Femur (tissue), 1 donor: ENCODE measurements around the gene WDR90.

Experiments used
- DNase-seq: peaks from one replicate; pipeline ENCODE4 v3.0.0-alpha.2; 2017

The WDR90 gene

DNA sequence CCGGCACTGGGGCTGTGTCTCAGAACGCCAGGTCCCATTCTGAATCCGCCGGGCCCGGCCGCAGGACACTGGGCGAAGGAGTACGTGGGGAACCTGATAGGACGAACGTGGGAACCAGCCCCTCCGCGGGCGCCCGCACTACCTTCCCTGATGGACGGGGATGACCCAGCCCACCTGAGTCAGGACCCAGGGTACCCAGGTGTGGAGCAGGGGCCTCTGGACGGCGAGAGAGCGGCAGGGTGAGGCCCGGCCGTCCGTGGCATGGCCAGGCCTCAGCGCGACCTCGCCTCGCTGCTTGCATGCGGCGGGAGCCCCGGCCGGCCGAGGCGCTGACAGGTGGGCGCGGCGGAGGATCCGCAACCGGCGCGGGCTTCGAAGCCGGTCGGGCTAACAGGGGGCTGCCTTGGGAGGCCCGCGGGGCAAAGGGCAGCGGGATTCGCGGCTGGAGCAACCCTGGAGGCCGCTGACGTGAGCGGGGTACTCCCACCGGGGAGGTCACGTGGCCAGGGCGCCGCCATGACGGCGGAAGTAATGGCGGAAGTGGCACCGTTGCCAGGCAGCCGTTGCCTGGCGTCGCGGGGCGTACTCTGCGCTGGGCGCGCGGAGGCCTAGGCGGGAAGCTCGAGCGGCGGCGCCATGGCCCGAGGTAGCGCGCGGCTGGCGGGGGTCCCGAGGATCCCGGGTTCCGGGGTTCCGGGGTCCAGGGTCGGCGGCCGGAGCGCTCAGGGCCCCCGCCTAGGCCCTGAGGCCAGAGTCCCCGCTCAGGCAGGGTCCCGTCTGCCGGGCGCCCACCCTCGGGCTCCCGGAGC is at the start of gene WDR90:
Gene WDR90, plus strand, starts transcription at position 585 of the 809 bp plus-strand sequence. Its CDS starts 52 bp downstream, at position 637.
- peak; percentile 95 for DNase-seq

DNA sequence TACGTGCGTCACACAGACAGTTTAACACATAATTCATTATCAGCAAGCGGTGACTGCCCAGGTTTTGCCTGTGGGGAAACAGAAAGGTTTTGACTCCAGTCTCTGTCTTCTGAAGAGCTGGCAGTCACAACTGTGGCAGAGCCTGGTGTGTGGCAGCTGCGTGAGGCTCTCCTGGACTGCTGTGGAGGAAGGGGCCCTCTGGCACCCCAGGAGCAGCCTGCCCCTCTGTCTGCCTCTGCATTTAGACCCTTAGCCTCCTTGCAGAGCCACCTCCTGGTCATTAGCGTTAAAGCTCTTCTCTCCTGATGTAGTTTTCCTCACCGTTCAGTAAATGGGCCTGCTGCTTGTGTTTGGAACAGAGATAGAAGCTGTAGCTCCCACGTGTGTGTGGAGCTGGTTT is 48.4 kb upstream of the WDR90 start:
- DNase-seq = no peak

GRCh38 chr16:603933-604332 is 45.2 kb upstream of the WDR90 start:
- DNase-seq = no peak

GRCh38 chr16:606656-607307 is 42.4 kb upstream of the WDR90 start:
- no peak for DNase-seq

- DNase-seq = no peak
Measured at GRCh38 chr16:608019-608418, 41.1 kb upstream of the WDR90 start.

DNA sequence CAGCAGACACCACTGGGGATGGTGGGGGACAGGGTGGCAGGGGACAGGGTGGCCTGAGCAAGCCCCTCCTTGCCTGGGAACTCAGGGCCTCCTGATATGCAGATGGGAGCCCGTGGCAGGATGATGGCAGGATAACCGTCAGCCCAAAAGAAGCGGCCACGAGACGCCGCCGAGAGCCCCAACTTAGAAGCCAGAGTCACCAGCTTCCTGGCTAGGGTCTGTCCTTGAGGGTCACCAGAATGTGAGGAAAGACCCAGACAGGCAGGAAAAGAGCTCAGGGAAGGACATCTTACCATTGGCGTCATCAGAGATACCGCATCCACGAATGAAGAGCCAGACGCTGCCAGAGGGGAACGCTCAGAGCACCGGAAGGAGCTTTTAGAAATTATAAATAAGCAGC is 39.8 kb upstream of the WDR90 start:
- no peak for DNase-seq

DNA sequence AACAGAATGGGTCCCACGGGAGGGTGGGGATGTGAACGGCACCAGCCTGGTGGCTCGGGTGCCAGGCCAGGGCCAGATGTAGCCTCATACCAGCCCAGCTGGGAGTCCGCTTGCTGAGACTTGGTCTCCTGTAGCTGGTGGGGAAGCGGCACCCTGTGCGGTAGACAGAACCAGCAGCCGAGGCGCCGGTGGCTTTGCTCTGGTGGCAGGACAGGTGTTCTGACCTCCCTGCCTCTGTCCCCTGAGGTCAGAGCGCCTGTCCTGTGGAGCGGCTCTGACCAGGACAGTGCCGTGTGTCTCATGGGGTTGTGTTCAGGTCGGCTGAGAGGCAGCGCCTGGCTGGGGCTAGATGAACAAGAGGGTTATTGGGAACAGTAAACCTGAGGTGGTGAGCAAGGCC is 39.2 kb upstream of the WDR90 start:
- no peak for DNase-seq

GRCh38 chr16:610513-611381 is 38.4 kb upstream of the WDR90 start:
- DNase-seq = peak; percentile 35

DNA sequence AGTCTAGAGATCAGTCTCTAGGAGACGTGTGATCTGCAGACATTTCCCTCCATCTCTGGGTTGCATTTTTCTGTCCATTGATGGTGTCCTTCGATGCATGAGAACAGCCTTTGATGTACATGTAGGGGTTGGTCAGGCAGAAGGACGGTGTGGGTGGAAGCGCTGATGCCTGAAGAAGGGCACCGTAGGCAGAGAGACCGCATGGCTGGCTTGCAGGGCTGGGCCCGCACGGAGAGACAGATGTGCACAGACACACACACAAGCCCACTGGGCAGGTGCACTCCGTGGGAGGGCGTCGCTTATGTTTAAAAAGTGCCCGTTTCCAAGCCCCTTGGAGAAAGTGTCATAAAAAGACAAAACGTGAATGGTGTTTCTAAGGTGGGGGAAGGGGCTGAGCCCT is 34.0 kb upstream of the WDR90 start:
- DNase-seq = no peak

- no peak for DNase-seq
Measured at GRCh38 chr16:616733-617586, 32.2 kb upstream of the WDR90 start.

DNA sequence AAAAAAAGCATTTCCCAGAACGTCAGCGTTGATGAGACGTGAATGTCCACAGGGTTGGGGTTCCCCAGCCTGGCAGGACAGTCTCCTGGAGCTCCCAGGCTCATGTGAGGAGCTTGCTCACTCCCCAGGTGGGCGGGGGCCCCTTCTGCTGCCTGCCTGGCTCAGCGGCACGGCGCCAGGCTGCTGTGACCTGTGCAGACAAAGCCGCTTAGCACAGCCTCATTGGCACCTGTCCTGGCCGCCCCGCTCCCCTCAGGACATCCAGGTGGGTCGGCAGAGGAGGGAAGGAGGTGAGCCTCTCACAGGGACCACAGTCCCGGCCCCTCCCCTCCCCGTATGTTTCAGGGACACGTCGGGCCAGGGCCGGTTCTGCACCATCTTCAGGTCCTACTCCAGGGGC is 31.3 kb upstream of the WDR90 start:
- peak; percentile 13 for DNase-seq

DNA sequence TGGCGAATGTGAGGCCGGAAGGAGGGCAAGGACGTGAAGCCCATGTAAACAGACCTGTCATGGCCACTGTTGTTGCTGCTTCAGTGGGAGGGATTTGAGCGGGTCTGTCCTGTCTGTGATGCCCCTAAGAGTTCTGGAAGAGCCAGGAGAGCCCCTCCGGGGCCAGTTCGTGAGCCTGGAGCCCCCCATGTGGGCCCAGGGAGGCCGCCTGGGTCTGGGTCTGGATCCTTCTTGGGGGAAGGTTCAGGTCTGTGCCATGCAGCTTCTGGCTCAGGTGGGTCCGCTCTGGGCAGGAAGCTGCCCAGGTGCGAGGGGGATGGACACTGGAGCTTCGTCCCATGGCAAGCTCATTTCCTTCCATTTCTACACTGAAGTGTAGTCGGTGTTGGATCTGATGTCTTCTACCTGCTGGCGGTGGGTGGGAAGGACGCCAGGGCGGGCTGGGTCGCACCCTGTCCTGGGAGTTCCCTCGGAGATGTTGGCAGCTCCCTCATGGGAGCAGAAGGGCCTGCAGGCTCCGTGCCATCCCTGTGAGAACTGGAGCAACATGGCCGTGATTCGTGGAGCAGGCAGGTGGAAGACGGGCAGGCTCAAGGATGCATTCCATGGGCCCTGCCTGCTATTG is 29.6 kb upstream of the WDR90 start:
- DNase-seq = no peak

DNA sequence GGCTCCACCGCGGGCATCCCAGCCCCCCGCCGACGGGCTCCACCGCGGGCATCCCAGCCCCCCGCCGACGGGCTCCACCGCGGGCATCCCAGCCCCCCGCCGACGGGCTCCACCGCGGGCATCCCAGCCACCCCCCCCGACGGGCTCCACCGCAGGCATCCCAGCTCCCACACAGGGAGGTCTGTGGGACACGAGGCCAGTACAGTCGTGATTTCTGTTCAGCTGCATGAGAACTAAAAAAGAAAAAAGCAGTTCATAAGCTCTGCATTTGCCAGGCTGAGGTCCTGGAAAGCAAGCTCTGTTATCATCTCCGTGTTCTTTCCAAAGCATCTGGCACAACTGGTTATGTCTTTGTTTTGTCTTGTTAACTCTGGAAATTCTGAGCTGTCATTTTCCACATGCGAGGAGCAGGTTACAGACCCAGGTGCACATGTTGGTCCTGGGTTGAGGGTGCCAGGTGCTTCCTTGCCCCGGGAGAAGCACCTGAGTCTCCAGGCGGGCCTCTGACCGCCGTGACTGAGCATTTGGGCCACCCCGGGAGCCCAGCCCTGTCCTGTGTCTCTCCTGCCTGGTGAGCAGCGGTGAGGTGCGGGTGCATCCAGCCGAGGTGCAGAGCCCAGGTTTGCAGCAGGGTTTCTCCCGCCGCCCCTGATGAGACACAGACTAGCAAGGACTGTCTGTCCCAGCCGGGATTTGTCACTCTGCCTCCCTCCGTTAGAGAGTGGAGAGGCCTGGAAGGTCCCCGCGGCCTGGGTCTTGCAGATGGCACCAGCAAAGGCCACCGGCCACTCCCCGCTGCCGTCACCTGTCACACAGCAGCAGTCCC is 28.3 kb upstream of the WDR90 start:
- DNase-seq = peak; percentile 18

GRCh38 chr16:621526-622105 is 27.5 kb upstream of the WDR90 start:
- peak; percentile 21 for DNase-seq

- no peak for DNase-seq
Measured at GRCh38 chr16:622920-623280, 26.3 kb upstream of the WDR90 start.

DNA sequence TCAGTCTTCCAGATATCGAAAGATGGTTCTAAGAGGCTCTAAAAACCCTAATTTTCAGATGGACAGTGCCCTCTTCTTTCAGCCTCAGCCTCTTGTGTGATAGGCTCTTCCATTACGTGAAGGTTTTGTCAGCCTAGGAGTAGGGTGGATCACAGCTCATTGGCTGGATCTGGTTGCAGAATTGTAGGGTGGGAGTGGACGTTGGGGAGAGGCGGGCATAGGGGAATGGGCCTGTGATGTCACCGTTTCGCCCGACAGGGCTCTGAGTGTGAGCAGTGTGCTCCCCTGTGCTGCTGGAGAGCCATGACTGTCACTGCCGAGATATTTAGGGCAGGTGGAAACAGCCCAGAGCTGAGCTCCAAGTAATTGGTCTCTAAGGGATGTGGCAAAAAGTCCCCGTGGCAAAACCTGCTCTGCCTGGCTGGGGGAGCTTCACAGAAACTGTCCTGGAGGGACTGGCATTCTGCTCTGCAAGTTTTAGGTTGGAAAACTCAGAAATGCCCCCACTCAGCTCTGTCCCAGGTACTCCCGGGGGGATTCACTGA is 24.6 kb upstream of the WDR90 start:
- no peak for DNase-seq

DNA sequence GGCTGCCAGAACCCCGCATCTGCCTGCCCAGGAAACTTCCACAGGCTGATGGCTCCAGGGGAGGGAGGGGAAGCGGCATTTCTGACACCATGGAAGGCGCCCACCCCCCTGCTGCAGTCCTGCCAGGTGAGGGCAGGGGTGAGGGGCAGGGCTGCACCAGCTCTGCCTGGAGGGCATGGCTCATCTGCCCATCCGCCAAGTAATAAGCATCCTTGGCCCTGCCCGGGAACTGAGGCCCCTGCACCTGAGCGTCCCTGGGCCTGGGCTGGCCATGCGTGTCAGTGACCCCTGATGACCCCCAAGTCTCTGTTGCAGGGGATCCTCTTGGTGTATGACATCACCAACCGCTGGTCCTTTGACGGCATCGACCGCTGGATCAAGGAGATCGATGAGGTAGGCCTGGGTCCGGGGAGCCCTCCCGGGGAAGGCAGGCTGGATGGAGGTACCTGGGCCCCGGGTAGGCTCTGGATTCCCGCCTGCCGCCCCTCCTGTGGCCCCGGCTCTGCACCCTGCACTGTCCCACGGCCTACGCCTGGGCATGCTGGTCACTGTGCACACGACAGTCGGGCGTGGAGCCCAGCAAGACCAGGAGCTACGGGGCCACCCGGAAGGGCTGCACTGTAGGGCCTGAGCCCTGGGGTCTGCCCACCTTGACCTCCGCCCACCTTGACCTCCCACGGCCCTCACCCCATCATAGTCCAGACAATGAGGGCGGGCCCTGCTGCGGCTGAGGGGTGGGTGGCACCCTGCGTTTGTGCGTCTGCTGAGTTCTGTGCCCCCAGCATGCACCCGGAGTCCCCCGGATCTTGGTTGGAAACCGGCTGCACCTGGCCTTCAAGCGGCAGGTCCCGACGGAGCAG is 23.8 kb upstream of the WDR90 start:
- DNase-seq = peak; percentile 18

DNA sequence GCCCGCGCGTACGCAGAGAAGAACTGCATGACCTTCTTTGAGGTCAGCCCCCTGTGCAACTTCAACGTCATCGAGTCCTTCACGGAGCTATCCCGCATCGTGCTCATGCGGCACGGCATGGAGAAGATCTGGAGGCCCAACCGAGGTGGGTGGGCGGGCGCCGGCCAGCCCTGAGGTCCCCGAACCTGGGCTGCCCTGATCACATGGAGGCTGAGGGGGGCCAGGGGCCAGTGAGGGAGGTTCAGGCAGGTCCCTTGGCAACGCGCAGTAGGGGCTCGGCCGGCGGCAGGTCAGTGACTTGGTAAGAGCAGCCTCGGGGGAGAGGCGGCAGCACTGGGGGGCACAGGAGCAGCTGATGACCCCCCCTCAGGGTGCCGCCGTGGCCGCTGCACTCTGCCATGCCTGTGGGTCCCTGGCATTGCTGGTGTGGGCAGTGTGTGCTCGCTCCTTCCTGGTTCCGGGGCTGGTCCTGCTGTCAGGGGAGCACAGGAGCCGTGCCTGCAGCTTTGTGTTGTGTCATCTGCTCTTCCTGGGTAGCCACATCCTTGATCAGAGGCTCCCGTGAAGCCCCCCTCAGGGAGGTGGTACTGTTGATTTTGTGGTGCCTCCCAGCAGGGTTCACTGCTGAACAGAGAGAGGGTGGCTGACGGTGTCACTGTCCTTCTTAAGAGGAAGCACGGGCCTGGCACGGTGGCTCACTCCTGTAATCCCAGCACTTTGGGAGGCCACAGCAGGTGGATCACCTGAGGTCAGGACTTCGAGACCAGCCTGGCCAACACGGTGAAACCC is 23.0 kb upstream of the WDR90 start:
- no peak for DNase-seq
